ENCODE results near the gene PDE9A. TPM values are rescaled to one million over a fixed set of nuclear protein-coding genes. Genes with fewer than 3 reads are reported as not detected.

PDE9A gene
- total and polyA plus RNA-seq, 2 donors (not counting 3 experiments of a cell fraction or from before 2014, with no cell fraction given): 0.28 to 2.2 TPM

GRCh38 chr21:42725416-42725930 is 72.1 kb downstream of the PDE9A start:
- H3K27ac ChIP-seq (ENCODE audit: insufficient read depth, low read depth, low read length): no peak overlapping the region
- H3K9me1 ChIP-seq (replicated peaks; ENCODE audit: control insufficient read depth, extremely low read depth, insufficient read depth, low read length): no peaks in the 10 kb centered on the region
- dilution Hi-C loops (cut with MboI; ENCODE audit: extremely low pct_ligation_motif_present, low sequenced_read_pairs) (no loop called here), intact Hi-C loops (cut with micrococcal nuclease) (loop anchor here (10.0 kb wide), 1 partner anchor 89 kb away; no protein-coding TSS in a partner anchor)
- no peaks in the 10 kb centered on the region for H4K20me1 ChIP-seq (replicated peaks; ENCODE audit: control insufficient read depth, extremely low read depth, insufficient read depth, low read length)
- no peak for FAIRE-seq
- H3K9ac ChIP-seq (replicated peaks; ENCODE audit: extremely low read depth, insufficient read depth, low read length): no peak overlapping the region
- no peaks in the 10 kb centered on the region for H3K36me3 ChIP-seq (ENCODE audit: control insufficient read depth in 2 of 2, extremely low read depth in 1 of 2, insufficient read depth in 2 of 2, low read length in 2 of 2)
- no peak overlapping the region for H3K4me2 ChIP-seq (ENCODE audit: insufficient read depth, low read length)
- POLR2A ChIA-PET: no interaction called here
- H3K4me1 ChIP-seq (ENCODE audit: control insufficient read depth, extremely low read depth, insufficient read depth, low read length): peaks cover 24% of the 10 kb centered on the region
- H3K9me3 ChIP-seq (replicated peaks; ENCODE audit: control insufficient read depth, insufficient read depth, low read length): no peaks in the 10 kb centered on the region
- TF ChIP-seq GATA2 (IDR thresholded peaks at IDR 0.05; ENCODE audit: insufficient read depth, insufficient read length, low read depth, low read length) (no peak), POLR2AphosphoS5 (IDR thresholded peaks at IDR 0.05; ENCODE audit: insufficient read depth, low read depth, low read length) (no peak), MYC (IDR thresholded peaks at IDR 0.05; ENCODE audit: low read depth, low read length) (no peak), FOS (IDR thresholded peaks at IDR 0.05; ENCODE audit: borderline replicate concordance, insufficient read depth, low read length) (no peak), MAX (IDR thresholded peaks at IDR 0.05; ENCODE audit: insufficient read depth, insufficient read length) (no peak), POLR2A (IDR thresholded peaks at IDR 0.05; ENCODE audit: low read depth, low read length) (no peak), JUN (IDR thresholded peaks at IDR 0.05; ENCODE audit: borderline replicate concordance, insufficient read depth, insufficient read length, low read depth) (no peak), CTCF (IDR thresholded peaks at IDR 0.05; ENCODE audit: extremely low read depth in 1 of 2, insufficient read depth in 1 of 2, low read depth in 1 of 2, low read length in 2 of 2) (no peak), EZH2 (IDR thresholded peaks at IDR 0.05; ENCODE audit: borderline replicate concordance, low read depth, low read length, severe bottlenecking) (no peak)
- no peak overlapping the region for H3K4me3 ChIP-seq (replicated peaks in 1 of 3; ENCODE audit: insufficient read depth in 1 of 3, low read depth in 1 of 3, low read length in 3 of 3)
- CTCF ChIA-PET: no interaction called here
- no peaks in the 10 kb centered on the region for H3K79me2 ChIP-seq (ENCODE audit: control insufficient read depth, insufficient read depth, low read length)
- DNase-seq (ENCODE audit: low read depth, low spot score): no peak
- no TSS peak for BruUV-seq (replicated peaks)
- no peaks in the 10 kb centered on the region for H3K27me3 ChIP-seq (ENCODE audit: control insufficient read depth in 2 of 2, insufficient read depth in 2 of 2, low read length in 2 of 2)
- H2AFZ ChIP-seq (ENCODE audit: low read depth, low read length): no peak overlapping the region
